Prostate gland (tissue), 2 donors: ENCODE results near the gene SCG2. TPM values are rescaled to one million over a fixed set of nuclear protein-coding genes. Genes with fewer than 3 reads are reported as not detected.

Source experiments
- DNase-seq: peaks from one replicate; pipeline ENCODE4 v3.0.0-alpha.2; 2019; ENCODE audit warnings: low spot score
- H3K27ac ChIP-seq, 2 donors: fragments of 200-600 bp; sonication (generic); 2 replicates each; pipeline ENCODE4 v1.5.1; 2017 to 2019
- H3K27me3 ChIP-seq: fragments of 200-600 bp; sonication (generic); replicated peaks from 2 replicates; pipeline ENCODE4 v1.5.1; 2019; ENCODE audit not compliant: insufficient read depth
- H3K36me3 ChIP-seq, 2 donors: fragments of 200-600 bp; sonication (generic); 1 replicate in 1 of 2; 2 replicates in 1 of 2; pipeline versions ENCODE4 v1.5.1 to v1.8.1; 2017 to 2019
- H3K4me1 ChIP-seq: fragments of 200-600 bp; sonication (generic); replicated peaks from 2 replicates; pipeline ENCODE4 v1.5.1; 2019
- H3K4me3 ChIP-seq, 2 donors: fragments of 200-600 bp; sonication (generic); 2 replicates each; pipeline ENCODE4 v1.5.1; 2017 to 2019
- H3K9me3 ChIP-seq: fragments of 200-600 bp; sonication (generic); 2 replicates; pipeline ENCODE4 v1.5.1; 2017
- POLR2A ChIP-seq: fragments of 450-650 bp; IDR thresholded peaks from one replicate; pipeline ENCODE4 v1.6.1; 2016; ENCODE audit warnings: antibody characterized with exemption, mild to moderate bottlenecking
- POLR2AphosphoS5 ChIP-seq: sonication (generic); formaldehyde crosslinking; IDR thresholded peaks from one replicate; pipeline ENCODE4 v1.6.1; 2017; ENCODE audit warnings: antibody characterized with exemption
- WGBS: methylation state at CpG from one replicate; pipeline ENCODE4 v1.1.5; 2018; 5-methylcytosine and 5-hydroxymethylcytosine counted together
- intact Hi-C: fragments of 100-400 bp; cut with DNase I; formaldehyde crosslinking; loops from one replicate; pipeline ENCODE4 v1.14.2; 2022
- total RNA-seq, 2 donors: library from RNA; depleted of rRNA; stranded (reverse); fragments of >200 nt; gene quantifications; one replicate each; pipeline ENCODE4 v1.1.0, GENCODE V29; 2016
- TF ChIP-seq, protein P1 (sequence below), 4 experiments: fragments of 200-600 bp in 2 of 4; fragments of 450-650 bp in 2 of 4; sonication (generic) in 2 of 4; IDR thresholded peaks; 1 replicate in 3 of 4; 2 replicates in 1 of 4; pipeline ENCODE4 v1.5.1; 2016 to 2019; ENCODE audit warnings: antibody characterized with exemption in 4 of 4, mild to moderate bottlenecking in 2 of 4, moderate library complexity in 2 of 4

The SCG2 gene
- total RNA-seq, 2 donors from 2014 or later, result 1.0 to 5.4 TPM

DNA sequence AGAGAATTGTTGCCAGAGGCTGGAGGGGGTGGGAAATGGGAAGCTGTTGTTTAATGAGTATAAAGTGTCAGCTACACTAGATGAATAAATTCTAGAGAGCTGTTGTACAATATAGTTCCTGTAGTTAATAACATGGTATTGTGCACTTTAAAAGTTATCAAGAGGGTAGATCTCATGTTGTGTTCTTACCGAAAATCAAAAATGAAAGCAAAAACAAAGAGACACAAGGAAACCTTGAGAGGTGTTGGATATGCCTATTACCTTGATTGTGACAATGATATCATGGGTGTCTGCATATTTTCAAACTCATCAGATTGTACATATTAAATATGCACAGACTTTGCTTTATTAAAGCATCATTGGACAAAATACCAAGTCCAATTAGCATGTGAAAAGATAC lies 43.2 kb downstream of the SCG2 start:
- H3K36me3 ChIP-seq, result no peaks in the 10 kb centered on the region
- 30% methylated on average over 1 of the region's 1 CpG for WGBS
- intact Hi-C loops, result no loop called here
- TF ChIP-seq POLR2AphosphoS5, result no peak
- TF ChIP-seq POLR2A, result no peak
- TF ChIP-seq, protein P1, sequence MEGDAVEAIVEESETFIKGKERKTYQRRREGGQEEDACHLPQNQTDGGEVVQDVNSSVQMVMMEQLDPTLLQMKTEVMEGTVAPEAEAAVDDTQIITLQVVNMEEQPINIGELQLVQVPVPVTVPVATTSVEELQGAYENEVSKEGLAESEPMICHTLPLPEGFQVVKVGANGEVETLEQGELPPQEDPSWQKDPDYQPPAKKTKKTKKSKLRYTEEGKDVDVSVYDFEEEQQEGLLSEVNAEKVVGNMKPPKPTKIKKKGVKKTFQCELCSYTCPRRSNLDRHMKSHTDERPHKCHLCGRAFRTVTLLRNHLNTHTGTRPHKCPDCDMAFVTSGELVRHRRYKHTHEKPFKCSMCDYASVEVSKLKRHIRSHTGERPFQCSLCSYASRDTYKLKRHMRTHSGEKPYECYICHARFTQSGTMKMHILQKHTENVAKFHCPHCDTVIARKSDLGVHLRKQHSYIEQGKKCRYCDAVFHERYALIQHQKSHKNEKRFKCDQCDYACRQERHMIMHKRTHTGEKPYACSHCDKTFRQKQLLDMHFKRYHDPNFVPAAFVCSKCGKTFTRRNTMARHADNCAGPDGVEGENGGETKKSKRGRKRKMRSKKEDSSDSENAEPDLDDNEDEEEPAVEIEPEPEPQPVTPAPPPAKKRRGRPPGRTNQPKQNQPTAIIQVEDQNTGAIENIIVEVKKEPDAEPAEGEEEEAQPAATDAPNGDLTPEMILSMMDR (IDR thresholded peaks at IDR 0.05), result no peak
- no peak overlapping the region for H3K4me3 ChIP-seq
- no peaks in the 10 kb centered on the region for H3K9me3 ChIP-seq
- no peaks in the 10 kb centered on the region for H3K4me1 ChIP-seq
- no peak for DNase-seq
- no peak overlapping the region for H3K27ac ChIP-seq
- no peaks in the 10 kb centered on the region for H3K27me3 ChIP-seq

GRCh38 chr2:223554923-223555322 lies 47.2 kb downstream of the SCG2 start:
- Histone ChIP-seq H3K9me3 (no peaks in the 10 kb centered on the region), H3K4me1 (no peaks in the 10 kb centered on the region), H3K36me3 (no peaks in the 10 kb centered on the region), H3K4me3 (no peak overlapping the region), H3K27ac (no peak overlapping the region), H3K27me3 (peaks cover 3% of the 10 kb centered on the region)
- WGBS, result 91% methylated on average over 3 of the region's 3 CpGs
- TF ChIP-seq, protein P1 (IDR thresholded peaks at IDR 0.05), result no peak
- no peak for TF ChIP-seq POLR2AphosphoS5
- TF ChIP-seq POLR2A, result no peak
- DNase-seq, result no peak
- intact Hi-C loops, result no loop called here

GRCh38 chr2:223549215-223549614 lies 52.9 kb downstream of the SCG2 start:
- Histone ChIP-seq H3K27me3 (peaks cover 3% of the 10 kb centered on the region), H3K36me3 (no peaks in the 10 kb centered on the region), H3K4me1 (no peaks in the 10 kb centered on the region), H3K27ac (no peak overlapping the region), H3K4me3 (no peak overlapping the region), H3K9me3 (no peaks in the 10 kb centered on the region)
- WGBS, result 47% methylated on average over 8 of the region's 8 CpGs
- intact Hi-C loops, result no loop called here
- TF ChIP-seq POLR2AphosphoS5 (no peak), POLR2A (no peak)
- TF ChIP-seq, protein P1 (IDR thresholded peaks at IDR 0.05), result no peak
- DNase-seq, result no peak

- H3K27me3 ChIP-seq, result peaks cover 2% of the 10 kb centered on the region
- no peaks in the 10 kb centered on the region for H3K4me1 ChIP-seq
- intact Hi-C loops, result no loop called here
- no peaks in the 10 kb centered on the region for H3K9me3 ChIP-seq
- H3K36me3 ChIP-seq, result no peaks in the 10 kb centered on the region
- no peak for TF ChIP-seq POLR2A
- TF ChIP-seq, protein P1 (IDR thresholded peaks at IDR 0.05), result no peak
- TF ChIP-seq POLR2AphosphoS5, result no peak
- DNase-seq, result no peak
- H3K27ac ChIP-seq, result no peak overlapping the region
- no peak overlapping the region for H3K4me3 ChIP-seq
- WGBS, result 76% methylated on average over 5 of the region's 5 CpGs
These were observed 54.0 kb downstream of the SCG2 start for GRCh38 chr2:223548194-223548593.

Other genes with a start within 250 kb of the SCG2 start
- gene AP1S3, start 235.2 kb upstream of the SCG2 start, total RNA-seq, result 1 to 10 TPM; 2.7 to 7.7 TPM